T-helper 9 cell (primary cell): ENCODE data around the gene SBF1.

Source experiments
- DNase-seq: peaks from one replicate; pipeline ENCODE4 v3.0.0-alpha.2; 2020

The SBF1 gene

DNA sequence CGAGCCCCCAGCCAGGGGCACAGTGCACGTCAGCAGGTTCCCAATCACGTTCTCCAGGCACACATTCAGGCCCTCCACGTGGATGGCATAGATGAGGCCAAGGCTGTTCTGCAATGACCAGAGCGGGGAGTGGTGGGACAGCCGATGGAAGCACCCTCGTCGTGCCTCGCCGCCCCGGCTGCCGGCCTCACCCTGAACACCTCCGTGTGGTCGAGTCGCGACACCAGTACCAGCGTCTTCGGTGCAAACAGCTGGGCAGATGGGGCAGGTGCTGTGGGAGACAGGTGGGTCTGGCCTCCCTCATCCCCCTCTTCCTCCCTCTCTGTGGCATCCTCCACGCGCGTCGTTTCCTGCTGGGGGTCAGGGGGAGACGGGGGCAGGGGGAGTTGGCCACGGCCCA, 7.5 kb downstream of the SBF1 start:
- no peak for DNase-seq

DNA sequence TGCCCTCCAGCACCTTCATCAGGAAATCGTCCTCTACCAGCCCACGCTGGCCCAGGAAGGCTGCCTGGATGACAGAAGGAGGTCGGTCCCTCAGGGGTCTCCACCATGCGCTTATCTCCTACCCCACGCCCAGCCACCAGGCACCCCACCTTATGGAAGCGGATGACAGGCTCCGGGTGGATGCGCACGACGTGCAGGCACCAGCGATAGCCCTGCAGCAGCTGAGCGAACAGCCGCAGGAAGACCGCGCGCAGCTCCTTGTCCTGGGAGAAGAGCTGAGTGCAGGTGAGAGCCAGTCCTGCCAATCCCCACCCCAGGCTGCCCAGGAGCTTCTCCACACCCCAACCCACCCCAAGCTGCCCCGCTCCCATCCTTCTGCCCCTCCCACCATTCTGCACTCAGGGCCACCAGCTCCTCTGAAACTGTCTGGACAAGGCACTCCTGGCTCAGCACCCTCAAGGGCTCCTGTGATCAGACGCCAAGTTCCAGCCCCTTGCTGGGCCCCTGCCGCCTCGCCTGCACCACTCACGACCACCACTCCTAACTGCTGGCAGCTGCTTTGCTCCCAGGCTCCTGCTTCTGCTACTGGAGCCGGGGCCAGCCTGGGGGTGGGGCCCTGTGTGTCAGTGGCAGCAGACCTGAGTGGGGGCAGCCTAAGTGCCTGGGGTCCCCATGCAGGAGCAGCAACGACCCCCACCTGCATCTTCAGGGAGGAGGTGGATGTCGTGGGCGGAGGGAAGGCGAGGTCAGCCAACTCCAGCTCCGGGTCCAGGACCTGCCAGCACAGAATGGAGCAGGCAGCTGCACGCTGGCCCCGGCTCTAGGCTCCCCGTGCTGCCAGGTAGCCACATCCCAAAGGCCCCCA, 9.5 kb downstream of the SBF1 start:
- no peak for DNase-seq

DNA sequence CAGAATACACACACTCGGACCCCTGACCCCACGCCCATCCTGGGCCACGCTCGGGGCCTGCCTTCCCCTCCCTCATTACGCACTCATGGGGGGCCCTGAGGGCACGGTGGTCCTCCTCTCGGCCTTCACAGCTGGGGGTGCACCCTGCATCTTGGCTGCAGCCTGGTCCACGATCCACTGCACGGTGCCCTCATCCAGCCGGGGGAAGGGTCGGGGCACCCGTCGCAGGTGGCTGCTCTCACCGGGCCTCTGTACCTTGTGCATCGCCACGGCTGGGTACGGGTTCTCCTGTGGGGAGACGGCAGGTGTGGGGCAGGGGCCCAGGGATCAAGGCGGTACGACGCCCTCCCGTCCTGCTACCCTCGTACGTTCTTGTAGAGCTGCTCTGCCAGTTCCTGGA, 10.4 kb downstream of the SBF1 start:
- no peak for DNase-seq

DNA sequence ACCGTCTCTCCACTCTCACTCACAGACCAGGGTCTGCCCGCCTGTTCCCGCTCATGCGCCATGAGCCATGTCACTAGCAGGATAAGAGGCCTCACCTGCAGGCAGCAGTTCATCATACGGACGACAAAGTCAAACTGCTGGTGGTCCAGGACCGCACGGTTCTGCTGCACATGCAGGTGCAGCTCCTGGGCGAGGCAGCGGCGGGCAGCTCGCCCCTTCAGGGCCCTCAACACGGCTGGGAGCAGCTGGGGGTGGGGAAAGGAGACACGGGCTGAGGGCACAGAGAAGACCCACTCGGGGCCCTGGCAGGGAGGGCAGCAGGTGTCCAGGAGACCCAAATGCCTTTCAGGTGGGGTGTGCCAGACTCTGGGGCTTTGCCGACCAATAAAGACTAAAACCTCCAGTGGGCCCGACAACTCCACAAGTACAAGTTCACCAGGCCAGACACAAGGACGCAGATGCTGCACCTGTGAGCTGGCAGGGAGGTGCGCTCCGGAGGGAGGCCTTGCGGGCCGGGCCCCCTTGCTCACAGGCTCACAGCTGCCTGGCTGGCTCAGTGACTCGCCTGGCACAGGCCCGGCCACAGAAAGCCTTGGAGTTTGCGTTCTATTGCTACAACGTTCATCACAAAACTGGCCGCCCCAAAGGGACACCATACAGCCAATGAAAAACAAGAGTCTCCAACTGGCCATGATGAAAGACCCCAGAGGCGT, 11.5 kb downstream of the SBF1 start:
- no peak for DNase-seq

DNA sequence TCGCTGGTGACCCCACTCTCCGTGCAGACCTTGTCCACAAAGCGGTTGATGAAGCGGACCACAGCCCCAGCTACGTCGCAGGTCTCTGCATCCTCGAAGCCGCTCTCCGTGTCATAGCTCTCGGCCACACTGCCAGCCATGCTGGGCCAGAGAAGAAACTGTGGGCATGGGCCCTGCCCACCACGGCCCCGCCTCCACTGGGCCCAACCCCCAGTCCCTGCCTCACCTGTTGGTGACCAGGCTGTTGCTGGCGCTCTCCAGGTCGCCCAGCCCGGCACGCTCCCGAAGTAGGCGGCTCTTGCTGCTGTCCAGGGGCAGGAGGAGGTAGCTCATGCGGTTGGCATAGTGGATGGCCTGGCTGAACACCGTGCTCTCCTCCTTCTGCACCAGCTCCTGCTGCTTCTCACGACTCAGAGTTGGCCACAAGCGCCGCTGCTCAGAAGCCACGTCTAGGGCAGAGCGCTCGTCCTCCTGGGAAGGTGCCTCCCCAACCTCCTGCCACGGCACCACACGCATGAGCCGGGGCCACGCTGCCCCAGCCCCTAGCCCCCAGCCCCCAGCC, 12.8 kb downstream of the SBF1 start:
- no peak for DNase-seq

DNA sequence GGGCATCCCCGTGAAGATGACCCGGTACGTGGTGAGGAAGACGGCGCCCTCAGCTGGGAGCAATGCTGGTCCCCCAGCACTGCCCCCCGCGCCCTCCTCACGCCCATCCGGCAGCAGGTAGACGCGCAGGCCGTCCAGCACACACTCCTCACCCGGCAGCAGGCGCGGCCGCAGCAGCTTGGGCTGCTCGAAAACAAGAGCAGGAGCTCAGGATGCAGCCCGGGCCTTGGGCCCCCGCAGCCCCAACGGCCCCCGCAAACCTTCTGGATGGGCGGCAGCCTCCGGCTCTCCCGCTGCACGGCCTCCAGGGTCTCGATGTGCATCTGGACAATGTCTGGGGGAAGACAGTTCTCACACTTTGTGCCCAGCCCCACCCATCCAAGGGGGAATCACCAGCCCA, 13.3 kb downstream of the SBF1 start:
- no peak for DNase-seq

DNA sequence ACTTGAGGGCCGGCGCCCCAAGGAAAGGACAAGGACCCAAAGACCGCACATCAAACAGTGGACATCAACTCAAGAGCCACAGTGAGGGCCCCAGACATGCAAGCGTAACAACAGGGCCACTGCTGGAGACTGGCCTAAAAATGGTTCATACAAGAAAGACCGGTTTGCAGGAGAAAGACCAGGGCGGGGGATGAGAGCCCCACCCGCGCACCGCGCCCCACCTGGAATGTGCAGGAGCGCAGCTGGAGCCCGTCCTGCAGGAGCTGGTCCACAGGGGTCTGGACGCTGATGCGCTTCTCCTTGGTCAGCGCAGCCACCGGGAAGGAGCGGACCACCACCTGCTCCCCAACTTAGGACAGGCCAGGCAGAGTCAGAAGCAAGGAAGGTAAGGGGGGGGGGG, 13.9 kb downstream of the SBF1 start:
- no peak for DNase-seq

DNA sequence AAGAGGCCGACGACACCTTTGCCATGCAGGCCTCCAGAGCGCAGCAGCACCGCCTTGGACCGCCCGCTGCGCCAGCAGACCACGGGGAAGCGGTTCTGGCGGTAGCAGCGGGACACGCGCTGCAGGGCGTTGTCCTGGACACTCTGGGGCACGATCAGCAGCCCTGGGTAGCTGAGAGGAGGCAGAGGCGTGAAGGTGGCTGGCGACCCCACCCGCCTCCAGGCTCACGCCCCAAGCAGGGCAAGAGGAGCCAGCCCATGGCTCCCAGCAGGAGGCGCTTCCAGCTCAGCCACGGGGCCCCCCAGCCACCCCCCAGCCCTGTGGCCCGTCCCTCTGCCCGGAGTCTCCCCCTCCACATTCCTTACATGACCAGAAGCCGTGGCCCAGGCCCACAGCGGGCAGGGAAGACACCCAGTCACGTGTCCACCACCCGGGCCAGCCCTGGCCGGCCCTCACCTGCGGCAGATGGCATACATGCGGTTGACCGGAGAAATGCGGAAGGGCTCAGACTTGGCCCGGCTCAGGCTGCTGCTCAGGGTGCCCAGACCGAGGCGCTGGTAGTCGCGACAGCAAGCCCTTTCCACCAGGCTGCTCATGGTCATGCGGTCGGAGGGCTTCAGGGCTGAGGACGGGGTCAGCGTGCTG, 15.2 kb downstream of the SBF1 start:
- no peak for DNase-seq

DNA sequence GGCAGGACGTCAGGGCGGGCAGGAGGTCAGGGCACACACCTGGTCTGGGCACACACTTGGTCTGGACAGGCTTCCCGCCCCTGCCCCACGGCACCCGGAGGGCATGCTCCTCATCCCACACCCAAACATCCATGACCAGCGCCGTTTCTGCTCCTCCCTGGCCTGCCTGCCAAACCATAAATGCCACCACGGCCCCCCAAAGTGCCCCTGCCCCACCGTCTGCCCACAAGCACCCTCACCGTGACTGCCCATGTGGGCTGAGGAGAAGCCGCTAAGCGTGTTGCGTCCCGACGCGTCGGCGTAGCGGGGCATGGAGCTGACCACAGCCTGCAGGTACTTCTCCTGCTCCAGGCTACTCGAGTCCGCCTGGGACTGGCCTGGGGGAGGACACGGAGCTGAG, 15.8 kb downstream of the SBF1 start:
- no peak for DNase-seq

DNA sequence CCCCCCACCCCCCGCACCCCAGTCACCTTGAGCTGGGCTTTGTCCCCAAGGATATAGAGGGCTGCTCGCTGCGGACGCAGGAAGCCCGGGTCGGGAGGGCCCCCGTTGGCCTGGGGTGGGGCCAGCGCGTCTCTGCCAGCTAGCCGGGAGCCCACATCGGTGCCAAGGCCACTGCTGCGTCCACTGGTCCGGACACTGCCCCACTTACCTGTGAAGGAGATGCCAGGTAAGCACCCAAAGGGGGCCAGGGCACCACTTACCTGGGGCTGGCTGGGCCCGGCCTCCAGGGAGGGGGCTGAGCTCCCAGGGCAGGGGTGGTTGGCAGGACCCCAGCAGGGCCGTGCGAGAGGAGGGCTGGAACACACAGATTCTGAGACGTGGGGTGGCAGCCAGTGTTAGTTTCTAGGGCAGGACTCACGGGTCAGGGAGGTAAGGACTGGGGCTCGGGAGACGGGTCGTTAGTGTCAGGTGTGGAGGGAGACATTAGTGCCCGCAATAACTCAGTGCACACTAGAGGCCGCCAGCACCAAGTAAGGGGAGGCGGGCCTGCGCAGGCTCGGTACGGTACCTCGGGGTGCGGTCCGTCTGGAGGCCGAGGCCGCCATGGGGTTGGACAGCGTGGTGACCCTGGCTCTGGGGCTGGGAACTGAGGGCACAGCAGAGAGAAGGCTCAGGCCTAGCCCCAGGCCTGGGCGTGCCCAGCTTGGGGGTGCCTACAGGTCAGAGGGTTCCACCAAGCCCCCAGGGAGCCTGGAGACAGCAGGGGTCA, 18.2 kb downstream of the SBF1 start:
- DNase-seq: no peak

DNA sequence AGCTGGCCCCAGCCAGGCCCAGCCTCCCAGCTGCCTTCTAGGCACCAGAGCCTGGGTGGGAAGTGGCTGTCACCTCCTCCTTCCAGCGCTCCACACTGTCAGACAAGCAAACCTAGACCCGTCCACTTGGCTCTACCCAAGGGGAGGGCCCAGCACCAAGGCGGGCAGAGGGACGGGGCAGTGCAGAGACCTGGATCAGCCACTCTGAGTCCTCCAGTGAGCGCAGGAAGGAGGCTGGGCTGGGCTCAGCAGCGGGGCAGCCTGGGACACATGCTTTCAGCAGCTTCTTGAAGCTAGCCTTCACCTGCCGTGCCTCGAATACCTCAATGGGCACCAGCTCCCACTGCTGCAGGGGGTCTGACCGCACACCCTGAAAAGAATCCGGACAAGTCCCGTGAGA, 18.8 kb downstream of the SBF1 start:
- DNase-seq: no peak

DNA sequence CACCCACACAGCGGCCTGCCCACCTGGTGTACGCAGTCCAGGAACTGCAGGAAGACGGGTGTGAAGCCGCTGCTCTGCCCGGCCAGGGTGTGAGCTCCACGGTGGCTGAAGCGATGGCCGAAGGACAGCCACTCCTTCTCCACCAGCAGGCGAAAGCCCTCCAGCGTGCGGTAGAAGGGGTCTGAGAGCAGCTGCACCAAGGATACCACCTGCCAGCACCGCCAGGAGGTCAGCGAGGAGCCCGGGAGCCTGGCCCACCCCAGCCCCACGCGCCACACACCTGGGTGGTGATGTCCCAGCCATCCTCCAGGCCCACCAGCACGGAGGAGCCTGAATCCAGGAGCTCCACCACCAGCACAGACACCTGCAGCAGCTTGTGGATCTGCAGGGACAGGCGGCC, 19.6 kb downstream of the SBF1 start:
- DNase-seq: no peak

DNA sequence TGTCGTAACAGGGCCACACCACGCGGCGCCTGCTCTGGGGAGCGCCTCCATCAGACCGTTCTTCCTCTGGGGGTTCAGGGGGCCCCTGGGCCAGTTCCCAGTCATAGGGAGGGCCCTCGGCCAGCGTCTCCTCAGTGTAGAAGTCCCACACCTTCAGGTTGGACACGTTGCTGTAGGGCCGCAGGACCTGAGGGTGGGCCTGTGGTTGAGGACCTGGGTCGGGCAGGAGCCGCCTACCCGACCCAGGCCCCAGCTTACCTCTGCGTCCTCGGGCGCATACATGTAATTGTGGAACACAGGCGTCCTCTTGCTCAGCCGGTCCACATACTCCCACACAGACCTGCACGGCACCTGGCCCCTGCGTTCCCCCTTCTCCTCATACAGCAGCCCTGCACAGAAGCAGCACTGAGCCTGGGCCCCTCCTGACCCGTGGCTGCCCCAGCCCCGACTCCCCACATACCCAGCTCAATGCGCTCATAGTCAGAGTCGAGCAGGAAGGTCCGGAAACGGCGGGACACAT, 20.2 kb downstream of the SBF1 start:
- DNase-seq: no peak

DNA sequence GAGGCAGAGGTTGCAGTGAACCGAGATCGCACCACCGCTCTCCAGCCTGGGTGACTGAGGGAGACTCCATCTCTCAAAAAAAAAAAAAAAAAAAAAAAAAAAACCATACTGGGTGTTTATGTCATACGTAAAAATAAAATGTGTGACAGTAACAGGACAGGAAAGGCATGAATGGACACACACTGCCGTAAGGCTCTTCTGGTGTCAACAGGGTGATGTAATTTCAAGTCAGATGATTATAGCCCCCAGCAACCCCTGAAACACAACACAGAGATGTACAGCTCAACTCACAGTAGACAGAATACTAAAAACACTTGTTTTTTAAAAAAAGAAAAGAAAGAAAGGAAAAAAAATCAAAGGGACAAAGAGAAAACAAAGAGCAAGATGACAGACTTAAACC, 22.2 kb downstream of the SBF1 start:
- no peak for DNase-seq

DNA sequence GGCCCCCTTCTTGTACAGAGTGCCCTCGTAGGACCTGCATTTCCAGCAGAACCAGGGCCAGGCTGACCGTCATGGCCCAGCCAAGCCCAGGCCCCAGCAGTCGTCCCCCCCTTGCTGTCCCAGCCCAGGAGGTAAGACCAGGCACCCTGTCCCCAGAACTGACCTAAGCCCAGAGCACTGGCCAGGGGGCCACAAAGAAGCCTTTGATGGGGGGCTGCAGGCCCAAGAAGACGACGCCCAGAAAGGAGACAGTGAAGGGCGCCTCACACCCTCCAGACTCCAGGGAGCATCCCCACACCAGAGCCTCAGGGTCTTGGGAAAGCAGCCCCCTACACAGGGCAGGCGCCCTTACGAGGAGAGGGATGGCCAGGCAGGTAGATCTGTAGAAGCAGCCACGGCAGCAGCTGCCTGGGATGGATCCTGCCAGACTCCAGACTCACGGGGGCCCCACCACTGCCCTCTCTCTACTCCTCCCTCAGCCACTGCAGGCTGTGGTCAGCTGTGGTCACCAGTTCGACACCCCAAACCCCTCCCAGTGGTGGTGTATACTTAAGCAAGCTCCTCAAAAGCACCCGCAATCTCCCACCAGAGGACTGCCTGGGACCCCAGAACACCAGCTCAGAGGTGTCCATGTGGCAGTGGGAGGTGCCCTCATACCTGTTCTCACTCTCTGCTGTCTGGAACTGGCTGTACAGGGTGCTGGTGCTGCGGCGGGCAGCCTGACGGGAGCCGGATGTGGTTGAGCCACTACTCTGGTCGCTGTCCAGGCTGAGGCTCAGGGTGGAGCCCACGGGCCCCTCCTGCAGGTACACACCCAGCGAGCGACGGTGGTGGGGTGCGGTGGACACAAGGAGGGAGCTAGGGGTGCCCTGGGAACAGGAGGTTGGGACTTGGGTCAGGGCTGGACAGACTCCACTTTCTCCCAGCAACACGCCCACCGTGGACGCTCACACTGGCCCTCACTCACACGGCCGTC, 27.0 kb downstream of the SBF1 start:
- no peak for DNase-seq

DNA sequence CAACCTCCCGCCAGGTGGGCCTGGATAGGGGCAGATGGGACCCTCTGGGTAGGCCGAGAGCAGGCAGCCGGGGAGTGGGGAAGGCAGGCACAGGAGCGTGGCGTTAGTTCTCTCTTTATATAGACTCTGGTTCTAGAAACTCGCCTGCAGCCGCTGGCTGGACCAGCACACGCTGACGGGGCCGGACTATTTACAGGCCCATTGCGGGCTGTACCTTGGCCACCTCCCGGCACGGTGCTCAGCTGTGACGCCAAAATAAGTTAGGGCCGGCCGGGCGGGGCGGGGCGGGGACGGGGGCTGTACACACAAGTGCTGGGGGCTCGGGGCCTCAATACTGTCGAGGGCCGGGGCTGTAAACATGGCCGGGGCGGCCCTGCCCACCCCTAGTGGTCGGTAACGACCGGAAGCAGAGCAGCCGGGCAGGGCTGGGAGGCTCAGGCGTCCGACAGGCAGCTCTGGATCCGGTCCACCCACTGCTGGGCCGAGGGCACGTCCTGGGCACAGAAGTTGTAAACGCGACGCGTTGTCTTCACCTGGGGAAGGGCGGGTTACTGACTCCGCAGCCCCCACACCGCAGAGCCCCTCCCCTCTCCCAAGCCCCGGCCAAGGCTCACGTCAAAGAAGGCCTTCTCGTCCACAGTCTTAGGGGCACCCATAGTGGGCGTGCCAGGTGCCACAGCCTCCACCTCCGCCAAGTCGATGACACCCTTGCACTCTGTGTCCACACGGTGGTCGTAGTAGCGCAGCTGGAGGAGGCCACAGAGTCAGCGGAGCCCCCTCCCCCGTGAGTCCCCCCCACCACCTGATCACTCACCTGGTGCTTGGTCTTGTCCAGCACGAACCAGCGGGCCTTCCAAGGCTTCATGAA, 27.9 kb downstream of the SBF1 start:
- DNase-seq: no peak

DNA sequence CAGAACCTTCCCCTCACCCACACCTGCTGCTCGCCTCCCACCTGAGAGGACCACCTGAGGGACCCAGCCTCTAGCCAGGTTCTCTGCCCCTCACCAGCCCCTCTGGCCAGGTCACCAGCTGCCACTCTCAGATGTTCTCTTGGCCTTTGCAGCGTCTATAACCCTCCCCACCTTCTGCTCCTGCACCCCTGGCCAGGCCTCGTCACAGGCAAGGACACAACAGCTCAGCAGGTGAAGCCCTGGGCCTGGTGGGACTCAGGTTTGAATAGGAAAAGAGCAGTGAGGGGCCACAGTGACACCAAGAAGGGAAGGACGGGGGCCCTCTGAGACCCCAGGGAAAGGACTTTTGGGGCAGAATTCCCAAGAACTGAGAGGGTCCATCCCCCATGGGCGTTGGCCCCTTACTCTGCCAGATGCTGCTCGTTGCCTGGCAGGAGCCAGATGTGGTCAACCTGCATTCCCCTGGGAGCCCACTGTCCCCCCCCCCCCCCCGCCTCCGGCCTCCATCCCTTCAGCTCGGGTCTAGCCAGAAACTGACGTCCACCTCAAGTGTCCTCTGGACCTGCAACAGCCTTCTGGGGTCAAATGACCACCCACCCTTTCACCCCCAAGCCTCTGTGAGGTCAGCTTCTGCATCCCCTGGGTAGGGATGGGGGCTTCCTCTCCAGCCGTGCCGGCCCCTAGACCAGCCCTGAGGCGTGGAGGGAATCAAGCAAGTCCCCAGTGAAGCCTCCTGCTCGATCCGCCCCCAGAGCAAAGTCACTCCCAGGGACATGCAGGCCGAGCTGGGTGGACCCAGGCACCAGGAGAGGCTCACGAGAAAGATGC, 28.7 kb downstream of the SBF1 start:
- DNase-seq: no peak

DNA sequence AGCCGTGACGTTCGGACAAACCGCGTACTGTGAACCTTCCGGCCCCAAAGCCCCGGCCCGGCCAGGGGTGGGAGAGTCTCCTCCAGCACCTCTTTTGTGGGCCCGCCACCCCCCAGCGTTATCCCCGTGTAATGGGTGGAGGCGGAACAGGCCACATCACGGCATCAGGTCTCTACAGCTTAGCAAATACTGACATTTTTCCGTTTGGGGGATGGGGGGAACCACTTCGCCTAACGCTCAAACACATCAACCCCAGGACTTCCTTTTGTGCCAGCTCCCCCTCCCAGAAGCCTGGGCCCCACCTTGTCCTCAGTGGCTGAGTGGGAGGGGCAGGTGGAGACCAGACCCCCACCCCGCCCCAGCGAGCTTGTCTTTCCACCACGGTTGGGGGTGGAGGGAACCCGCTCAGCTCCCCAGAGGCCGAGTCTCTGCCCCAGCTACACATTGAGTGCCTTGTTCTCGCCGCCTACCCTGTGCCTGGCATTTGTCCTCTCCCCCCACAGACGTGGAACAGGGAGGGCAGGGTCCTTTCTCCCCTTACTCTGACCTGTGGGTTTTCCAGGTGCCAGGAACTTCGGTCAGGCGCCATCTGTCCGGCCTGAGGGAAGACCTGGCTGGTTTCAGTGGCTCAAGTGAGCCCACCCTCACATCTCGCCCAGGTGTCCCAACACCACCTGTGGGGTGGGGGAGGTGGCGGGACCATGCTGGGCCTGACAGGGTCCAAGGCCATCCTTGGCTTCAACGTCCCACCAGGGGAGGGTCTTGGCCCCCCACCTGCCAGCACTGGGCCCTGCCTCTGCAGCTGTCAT, 29.6 kb downstream of the SBF1 start:
- no peak for DNase-seq
